ENCODE data around the gene NEURL1.

DNA sequence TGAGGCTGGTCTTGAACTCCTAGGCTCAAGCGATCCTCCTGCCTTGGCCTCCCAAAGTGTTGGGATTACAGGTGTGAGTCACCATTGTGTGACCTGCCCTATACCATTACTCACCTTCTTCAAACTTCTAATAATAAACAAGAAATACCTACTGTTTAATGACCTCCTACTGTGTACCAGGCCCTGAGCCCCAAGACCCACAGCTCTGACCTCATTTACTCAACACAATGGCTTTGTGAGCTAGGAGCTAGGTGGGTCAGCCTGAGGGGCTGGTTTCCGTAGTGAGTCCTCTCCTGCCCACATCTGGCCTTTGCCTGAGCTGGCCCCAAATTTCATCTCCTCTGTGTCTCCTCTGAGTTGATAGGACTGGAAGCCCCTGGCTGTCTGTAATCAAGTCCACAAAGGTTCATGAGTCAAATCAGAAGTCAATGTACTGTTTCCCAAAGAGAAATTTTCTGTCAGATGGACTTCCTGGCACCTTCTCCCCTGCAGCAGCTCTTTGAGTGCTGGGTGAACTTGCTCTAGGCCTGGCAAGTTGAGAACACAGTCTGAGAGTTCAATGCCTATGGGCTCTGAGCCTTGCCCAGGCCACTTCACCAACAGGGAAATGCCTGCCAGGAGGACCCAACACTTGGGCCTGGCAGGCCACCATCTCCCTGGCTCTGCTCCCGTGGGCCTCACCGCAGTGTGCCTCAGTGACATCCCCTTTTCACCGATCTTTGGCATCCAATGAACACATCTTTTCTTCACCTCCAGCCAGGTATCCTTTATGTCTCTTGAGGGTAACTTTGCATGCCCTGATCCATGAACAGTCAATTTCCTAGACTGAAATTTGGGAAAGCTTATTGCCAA is 24.0 kb downstream of the NEURL1 start:
- TF ChIP-seq POLR2A (IDR thresholded peaks at IDR 0.05; ENCODE audit: low read depth, low read length), result no peak
- TF ChIP-seq, protein P1, sequence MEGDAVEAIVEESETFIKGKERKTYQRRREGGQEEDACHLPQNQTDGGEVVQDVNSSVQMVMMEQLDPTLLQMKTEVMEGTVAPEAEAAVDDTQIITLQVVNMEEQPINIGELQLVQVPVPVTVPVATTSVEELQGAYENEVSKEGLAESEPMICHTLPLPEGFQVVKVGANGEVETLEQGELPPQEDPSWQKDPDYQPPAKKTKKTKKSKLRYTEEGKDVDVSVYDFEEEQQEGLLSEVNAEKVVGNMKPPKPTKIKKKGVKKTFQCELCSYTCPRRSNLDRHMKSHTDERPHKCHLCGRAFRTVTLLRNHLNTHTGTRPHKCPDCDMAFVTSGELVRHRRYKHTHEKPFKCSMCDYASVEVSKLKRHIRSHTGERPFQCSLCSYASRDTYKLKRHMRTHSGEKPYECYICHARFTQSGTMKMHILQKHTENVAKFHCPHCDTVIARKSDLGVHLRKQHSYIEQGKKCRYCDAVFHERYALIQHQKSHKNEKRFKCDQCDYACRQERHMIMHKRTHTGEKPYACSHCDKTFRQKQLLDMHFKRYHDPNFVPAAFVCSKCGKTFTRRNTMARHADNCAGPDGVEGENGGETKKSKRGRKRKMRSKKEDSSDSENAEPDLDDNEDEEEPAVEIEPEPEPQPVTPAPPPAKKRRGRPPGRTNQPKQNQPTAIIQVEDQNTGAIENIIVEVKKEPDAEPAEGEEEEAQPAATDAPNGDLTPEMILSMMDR (IDR thresholded peaks at IDR 0.05 in 2 of 3, conservative IDR thresholded peaks at IDR 0.05 in 1 of 3; ENCODE audit: control insufficient read depth in 2 of 3, extremely low read depth in 1 of 3, insufficient read depth in 1 of 3, low read depth in 3 of 3, low read length in 3 of 3), result no peak
- TF ChIP-seq, protein P2, sequence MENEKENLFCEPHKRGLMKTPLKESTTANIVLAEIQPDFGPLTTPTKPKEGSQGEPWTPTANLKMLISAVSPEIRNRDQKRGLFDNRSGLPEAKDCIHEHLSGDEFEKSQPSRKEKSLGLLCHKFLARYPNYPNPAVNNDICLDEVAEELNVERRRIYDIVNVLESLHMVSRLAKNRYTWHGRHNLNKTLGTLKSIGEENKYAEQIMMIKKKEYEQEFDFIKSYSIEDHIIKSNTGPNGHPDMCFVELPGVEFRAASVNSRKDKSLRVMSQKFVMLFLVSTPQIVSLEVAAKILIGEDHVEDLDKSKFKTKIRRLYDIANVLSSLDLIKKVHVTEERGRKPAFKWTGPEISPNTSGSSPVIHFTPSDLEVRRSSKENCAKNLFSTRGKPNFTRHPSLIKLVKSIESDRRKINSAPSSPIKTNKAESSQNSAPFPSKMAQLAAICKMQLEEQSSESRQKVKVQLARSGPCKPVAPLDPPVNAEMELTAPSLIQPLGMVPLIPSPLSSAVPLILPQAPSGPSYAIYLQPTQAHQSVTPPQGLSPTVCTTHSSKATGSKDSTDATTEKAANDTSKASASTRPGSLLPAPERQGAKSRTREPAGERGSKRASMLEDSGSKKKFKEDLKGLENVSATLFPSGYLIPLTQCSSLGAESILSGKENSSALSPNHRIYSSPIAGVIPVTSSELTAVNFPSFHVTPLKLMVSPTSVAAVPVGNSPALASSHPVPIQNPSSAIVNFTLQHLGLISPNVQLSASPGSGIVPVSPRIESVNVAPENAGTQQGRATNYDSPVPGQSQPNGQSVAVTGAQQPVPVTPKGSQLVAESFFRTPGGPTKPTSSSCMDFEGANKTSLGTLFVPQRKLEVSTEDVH (IDR thresholded peaks at IDR 0.05; ENCODE audit: low read depth, partially characterized antibody), result no peak

Data from GM12878 (cell line).